Nephron progenitor cell (in vitro differentiated cells): ENCODE measurements around the gene CSGALNACT2.

Experiments
- DNase-seq: peaks from one replicate; pipeline ENCODE4 v3.0.0; 2021
- H3K27ac Mint-ChIP-seq: 2 replicates; pipeline ENCODE4 v1.8.0; 2021; ENCODE audit warnings: mild to moderate bottlenecking, moderate library complexity, mixed read lengths
- H3K27me3 Mint-ChIP-seq: 2 replicates; pipeline ENCODE4 v1.8.0; 2021; ENCODE audit warnings: mild to moderate bottlenecking, low read depth, mixed read lengths; ENCODE audit not compliant: poor library complexity
- H3K36me3 Mint-ChIP-seq: 2 replicates; pipeline ENCODE4 v1.8.0; 2021; ENCODE audit warnings: low read depth, mixed read lengths
- H3K4me1 Mint-ChIP-seq: 2 replicates; pipeline ENCODE4 v1.8.0; 2021; ENCODE audit warnings: mixed read lengths
- H3K4me3 Mint-ChIP-seq: 2 replicates; pipeline ENCODE4 v1.8.0; 2021; ENCODE audit warnings: mild to moderate bottlenecking, moderate library complexity, mixed read lengths
- H3K9me3 Mint-ChIP-seq: 2 replicates; pipeline ENCODE4 v1.8.0; 2021; ENCODE audit warnings: mild to moderate bottlenecking, moderate library complexity, mixed read lengths
- CTCF ChIP-seq: fragments of 200-600 bp; sonication (generic); IDR thresholded peaks from 2 replicates; pipeline ENCODE4 v1.5.0; 2021; ENCODE audit warnings: antibody characterized with exemption

The CSGALNACT2 gene

GRCh38 chr10:43110338-43111071 lies 27.7 kb upstream of the CSGALNACT2 start:
- no peaks in the 10 kb centered on the region for H3K9me3 Mint-ChIP-seq
- H3K36me3 Mint-ChIP-seq = no peaks in the 10 kb centered on the region
- H3K4me1 Mint-ChIP-seq = peaks cover 5% of the 10 kb centered on the region
- H3K27me3 Mint-ChIP-seq = no peaks in the 10 kb centered on the region
- no peak for DNase-seq
- TF ChIP-seq CTCF = no peak
- no peak overlapping the region for H3K4me3 Mint-ChIP-seq
- no peak overlapping the region for H3K27ac Mint-ChIP-seq

- H3K36me3 Mint-ChIP-seq = no peaks in the 10 kb centered on the region
- peaks cover 4% of the 10 kb centered on the region for H3K27me3 Mint-ChIP-seq
- no peak for TF ChIP-seq CTCF
- no peaks in the 10 kb centered on the region for H3K9me3 Mint-ChIP-seq
- H3K27ac Mint-ChIP-seq = no peak overlapping the region
- H3K4me1 Mint-ChIP-seq = peaks cover 5% of the 10 kb centered on the region
- H3K4me3 Mint-ChIP-seq = no peak overlapping the region
- DNase-seq = no peak
These were observed 27.1 kb upstream of the CSGALNACT2 start for GRCh38 chr10:43111101-43111500.

GRCh38 chr10:43111921-43112607 lies 26.2 kb upstream of the CSGALNACT2 start:
- H3K27ac Mint-ChIP-seq = no peak overlapping the region
- H3K4me1 Mint-ChIP-seq = peaks cover 5% of the 10 kb centered on the region
- H3K9me3 Mint-ChIP-seq = no peaks in the 10 kb centered on the region
- peaks cover 6% of the 10 kb centered on the region for H3K27me3 Mint-ChIP-seq
- no peak overlapping the region for H3K4me3 Mint-ChIP-seq
- TF ChIP-seq CTCF = no peak
- no peak for DNase-seq
- H3K36me3 Mint-ChIP-seq = no peaks in the 10 kb centered on the region

- no peaks in the 10 kb centered on the region for H3K9me3 Mint-ChIP-seq
These were observed 25.7 kb upstream of the CSGALNACT2 start for GRCh38 chr10:43112608-43112961.

GRCh38 chr10:43113201-43114087 lies 24.8 kb upstream of the CSGALNACT2 start:
- Mint-ChIP-seq H3K4me1 (peaks cover 5% of the 10 kb centered on the region), H3K36me3 (no peaks in the 10 kb centered on the region), H3K4me3 (no peak overlapping the region), H3K9me3 (no peaks in the 10 kb centered on the region), H3K27ac (no peak overlapping the region), H3K27me3 (peaks cover 6% of the 10 kb centered on the region)
- no peak for DNase-seq
- TF ChIP-seq CTCF = no peak

More at GRCh38 chr10:43112608-43112961, 25.7 kb upstream of the CSGALNACT2 start:
- Mint-ChIP-seq H3K27ac (no peak overlapping the region), H3K36me3 (no peaks in the 10 kb centered on the region), H3K4me3 (no peak overlapping the region), H3K27me3 (peaks cover 6% of the 10 kb centered on the region), H3K4me1 (peaks cover 5% of the 10 kb centered on the region)
- no peak for TF ChIP-seq CTCF
- no peak for DNase-seq
